K562 (cell line): Measurements from ENCODE around the gene NUP160. TPM values are rescaled to one million over a fixed set of nuclear protein-coding genes. Genes with fewer than 3 reads are reported as not detected.

ENCODE experiments used
- ATAC-seq: fragments of 200-7000 bp; cut with Tn5 transposase; 3 replicates; pipeline ENCODE4 v1.9.1; 2020; ENCODE audit warnings: moderate library complexity
- BruUV-seq: library from RNA; stranded (reverse); fragments of 400-500 nt; replicated peaks from 2 replicates; lab custom pipeline; 2021; lab: Mats Ljungman, UMichigan
- CTCF ChIA-PET: fragments of 300-600 bp; formaldehyde crosslinking; extraction: SDS; loops from one replicate; lab custom pipeline; 2021; ENCODE audit warnings: low intra/inter-chr PET ratio; lab: Yijun Ruan, JAX
- POLR2A ChIA-PET: fragments of 300-600, 350-650 bp; sonication (Branson Sonifier 250); formaldehyde crosslinking; extraction: SDS; loops from one replicate; lab custom pipeline; 2021; ENCODE audit warnings: antibody characterized with exemption, inconsistent platforms; lab: Yijun Ruan, JAX
- DNase-seq, 4 experiments: peaks; one replicate each; pipeline versions ENCODE4 v3.0.0 to v3.0.0-alpha.2; 2011 to 2018; ENCODE audit warnings: low spot score in 3 of 4, mixed read lengths in 3 of 4; ENCODE audit errors: extremely low read depth in 1 of 4
- FAIRE-seq: peaks from 2 replicates; lab custom pipeline; 2011; peaks lifted over from hg19 to GRCh38; lab: Jason Lieb, UNC
- H2AFZ ChIP-seq: 2 replicates; pipeline ENCODE4 v1.6.0; 2011; ENCODE audit warnings: low read depth, low read length, control low read depth, inconsistent platforms
- H3K27ac ChIP-seq: fragments of 200-600 bp; 3 replicates; pipeline ENCODE4 v1.8.0; 2011; ENCODE audit warnings: low read depth, mild to moderate bottlenecking, control low read depth, inconsistent platforms, low read length, moderate library complexity, mixed read lengths; ENCODE audit errors: extremely low read depth
- H3K27me3 ChIP-seq, 2 experiments: fragments of 300-600 bp in 1 of 2; 2 replicates in 1 of 2; 3 replicates in 1 of 2; pipeline versions ENCODE4 v1.6.0 to v1.8.0; 2011; ENCODE audit warnings: inconsistent platforms in 2 of 2, low read length in 2 of 2, mild to moderate bottlenecking in 1 of 2, mixed read lengths in 1 of 2, moderate library complexity in 1 of 2; ENCODE audit not compliant: control insufficient read depth in 2 of 2, insufficient read depth in 2 of 2
- H3K36me3 ChIP-seq: fragments of 300-600 bp; 3 replicates; pipeline ENCODE4 v1.8.0; 2011; ENCODE audit warnings: mild to moderate bottlenecking, low read length, inconsistent platforms; ENCODE audit not compliant: control insufficient read depth, insufficient read depth
- H3K4me1 ChIP-seq, 2 experiments: fragments of 200-600 bp in 1 of 2; replicated peaks in 1 of 2; 2 replicates in 1 of 2; 3 replicates in 1 of 2; pipeline versions ENCODE4 v1.5.1 to v1.8.0; 2011; ENCODE audit warnings: inconsistent platforms in 2 of 2, low read length in 2 of 2, mild to moderate bottlenecking in 1 of 2, mixed read lengths in 1 of 2, moderate library complexity in 1 of 2; ENCODE audit not compliant: control insufficient read depth in 2 of 2, insufficient read depth in 2 of 2
- H3K4me2 ChIP-seq: 2 replicates; pipeline ENCODE4 v1.6.1; 2011; ENCODE audit warnings: low read length, control low read depth, inconsistent platforms, mixed read lengths; ENCODE audit not compliant: insufficient read depth
- H3K4me3 ChIP-seq: fragments of 200-600 bp; sonication (generic), shearing (Covaris generic); 2 replicates; pipeline ENCODE4 v1.5.1; 2016; ENCODE audit warnings: control low read depth, inconsistent platforms
- H3K79me2 ChIP-seq: fragments of 200-600 bp; 3 replicates; pipeline ENCODE4 v1.8.0; 2011; ENCODE audit warnings: low read length, inconsistent platforms; ENCODE audit not compliant: control insufficient read depth, insufficient read depth
- H3K9ac ChIP-seq, 2 experiments: 2 replicates each; pipeline versions ENCODE4 v1.6.0 to v1.6.1; 2011; ENCODE audit warnings: low read depth in 2 of 2, low read length in 2 of 2, control low read depth in 1 of 2, inconsistent platforms in 1 of 2, mild to moderate bottlenecking in 1 of 2, mixed read lengths in 1 of 2; ENCODE audit not compliant: insufficient read depth in 1 of 2
- H3K9me1 ChIP-seq: one replicate; pipeline ENCODE4 v1.6.0; 2011; ENCODE audit warnings: inconsistent platforms, mild to moderate bottlenecking, low read length, moderate library complexity; ENCODE audit not compliant: control insufficient read depth, insufficient read depth
- H3K9me3 ChIP-seq: replicated peaks from 2 replicates; pipeline ENCODE4 v1.5.1; 2011; ENCODE audit warnings: low read depth, low read length, inconsistent platforms; ENCODE audit not compliant: control insufficient read depth, insufficient read depth
- H4K20me1 ChIP-seq: replicated peaks from 2 replicates; pipeline ENCODE4 v1.6.1; 2011; ENCODE audit warnings: low read length, inconsistent platforms, mixed read lengths; ENCODE audit not compliant: control insufficient read depth, insufficient read depth
- MEIS2 ChIP-seq: fragments of 450-650 bp; IDR thresholded peaks from 2 replicates; pipeline ENCODE4 v1.6.1; 2014; ENCODE audit warnings: mild to moderate bottlenecking; ENCODE audit not compliant: partially characterized antibody
- NFIC ChIP-seq: fragments of 450-650 bp; IDR thresholded peaks from 2 replicates; pipeline ENCODE4 v1.6.1; 2017; ENCODE audit warnings: mild to moderate bottlenecking, inconsistent platforms
- PBX2 ChIP-seq, 2 experiments: IDR thresholded peaks in 1 of 2; conservative IDR thresholded peaks in 1 of 2; 2 replicates each; pipeline ENCODE4 v1.6.1; 2016; ENCODE audit warnings: low read depth in 2 of 2, mild to moderate bottlenecking in 1 of 2, missing compliant biosample characterization in 1 of 2, missing genetic modification characterization in 1 of 2, moderate library complexity in 1 of 2
- TRIM25 ChIP-seq: fragments of 450-650 bp; IDR thresholded peaks from 2 replicates; pipeline ENCODE4 v1.7.0; 2016; ENCODE audit warnings: borderline replicate concordance
- ZNF140 ChIP-seq: fragments of 250-450 bp; sonication (Bioruptor Pico); IDR thresholded peaks from 2 replicates; pipeline ENCODE4 v1.8.0; 2021; ENCODE audit warnings: moderate library complexity, mild to moderate bottlenecking, inconsistent platforms
- ZNF41 ChIP-seq: fragments of 250-450 bp; sonication (Bioruptor Pico); conservative IDR thresholded peaks from 2 replicates; pipeline ENCODE4 v1.4.0; 2020; ENCODE audit warnings: mild to moderate bottlenecking
- ZNF436 ChIP-seq: fragments of 250-450, 450-650 bp; sonication (Bioruptor Pico); formaldehyde crosslinking; IDR thresholded peaks from 2 replicates; pipeline ENCODE4 v1.7.0; 2020; ENCODE audit warnings: mild to moderate bottlenecking
- WGBS: fragments of 100-300 bp; shearing (Covaris generic); methylation state at CpG from one replicate; pipeline ENCODE4 v1.1.6; 2016; ENCODE audit warnings: low coverage, mixed read lengths; ENCODE audit not compliant: insufficient coverage; ENCODE audit errors: missing lambda C conversion rate; 5-methylcytosine and 5-hydroxymethylcytosine counted together
- in situ Hi-C: fragments of 300-500 bp; cut with MboI; formaldehyde crosslinking; loops from 4 replicates; pipeline ENCODE4 v1.15.0; 2018; ENCODE audit warnings: inconsistent platforms, mixed read lengths
- intact Hi-C: fragments of 100-400 bp; cut with micrococcal nuclease; formaldehyde crosslinking; loops from 2 replicates; pipeline ENCODE4 v1.14.2; 2022
- polyA plus RNA-seq, 8 experiments: library from polyadenylated mRNA; depleted of rRNA in 4 of 8; stranded (reverse) in 5 of 8; unstranded in 3 of 8; fragments of >200 nt; fragmentation: Nextera tagmentation in 2 of 8; fragmentation: Illumina TruSeq in 1 of 8; extraction: Ambion mirVana in 2 of 8; extraction: Trizol in 1 of 8; gene quantifications; 2 replicates each; pipeline versions ENCODE4 v1.2.1 to v1.2.3, GENCODE V29; 2011 to 2014; ENCODE audit warnings: inconsistent platforms in 1 of 8, missing spikeins in 1 of 8
- total RNA-seq, 7 experiments: library from RNA; depleted of rRNA in 6 of 7; stranded (reverse); fragments of >200 nt in 6 of 7; fragmentation: Illumina TruSeq in 2 of 7; extraction: Trizol in 2 of 7; gene quantifications; 2 replicates each; pipeline versions ENCODE4 v1.2.1 to v1.2.3, GENCODE V29; 2011 to 2021; ENCODE audit warnings: low replicate concordance in 1 of 7

NUP160 gene
- total and polyA plus RNA-seq, 9 of the 15 experiments (the other 6 are each of a cell fraction or from before 2014, with no cell fraction given), result 41.5 to 112 (median 65.0) TPM

GRCh38 chr11:47786373-47786772 lies 61.8 kb downstream of the NUP160 start:
- no peak overlapping the region for H3K4me2 ChIP-seq
- no peaks in the 10 kb centered on the region for H4K20me1 ChIP-seq
- peak; percentile 59; the same call in 1 of the 3 replicates for ATAC-seq
- DNase-seq, result peak in 2 of 4 experiments; percentile 14 to 19
- no peak for FAIRE-seq
- H2AFZ ChIP-seq, result no peak overlapping the region
- no peak overlapping the region for H3K27ac ChIP-seq
- H3K9me1 ChIP-seq, result no peaks in the 10 kb centered on the region
- H3K4me3 ChIP-seq, result no peak overlapping the region
- 92% methylated on average over 2 of the region's 2 CpGs for WGBS
- H3K9me3 ChIP-seq, result no peaks in the 10 kb centered on the region
- ChIA-PET CTCF (no interaction called here), POLR2A (interaction anchor here (0.7 to 1.5 kb wide), 3 partner anchors 8 to 159 kb away, joined by 3 read pairs; no protein-coding TSS in a partner anchor)
- in situ Hi-C loops, result no loop called here
- BruUV-seq, result no TSS peak
- peaks cover 87% of the 10 kb centered on the region for H3K36me3 ChIP-seq
- intact Hi-C loops, result no loop called here
- H3K79me2 ChIP-seq, result no peaks in the 10 kb centered on the region
- H3K9ac ChIP-seq, result no peak overlapping the region
- peak; percentile 68 for TF ChIP-seq MEIS2
- TF ChIP-seq ZNF41 (CRISPR knock-in tag), result no peak
- TF ChIP-seq TRIM25, result no peak
- no peak for TF ChIP-seq ZNF436 (CRISPR knock-in tag)
- no peak for TF ChIP-seq ZNF140 (CRISPR knock-in tag)
- TF ChIP-seq PBX2 (CRISPR knock-in tag; IDR thresholded peaks at IDR 0.05; ENCODE audit: low read depth), result no peak
- TF ChIP-seq PBX2 (tag; conservative IDR thresholded peaks at IDR 0.05; ENCODE audit: low read depth), result peak; percentile 60
- peak; percentile 57 for TF ChIP-seq NFIC
- H3K4me1 ChIP-seq, result no peaks in the 10 kb centered on the region
- no peaks in the 10 kb centered on the region for H3K27me3 ChIP-seq
